GM19351 (cell line): ENCODE measurements around the gene FAM200A.
"Not testable (repeated sequence)": the region's sequence is repeated elsewhere in the genome, so short reads cannot be mapped to it uniquely, and the experiment has no call there.

Source experiments
- ATAC-seq: cut with Tn5 transposase; IDR thresholded peaks from one replicate; pipeline ENCODE4 v1.9.1; 2021; ENCODE audit warnings: mild to moderate bottlenecking, moderate library complexity; ENCODE audit not compliant: unreplicated experiment

Gene FAM200A

DNA sequence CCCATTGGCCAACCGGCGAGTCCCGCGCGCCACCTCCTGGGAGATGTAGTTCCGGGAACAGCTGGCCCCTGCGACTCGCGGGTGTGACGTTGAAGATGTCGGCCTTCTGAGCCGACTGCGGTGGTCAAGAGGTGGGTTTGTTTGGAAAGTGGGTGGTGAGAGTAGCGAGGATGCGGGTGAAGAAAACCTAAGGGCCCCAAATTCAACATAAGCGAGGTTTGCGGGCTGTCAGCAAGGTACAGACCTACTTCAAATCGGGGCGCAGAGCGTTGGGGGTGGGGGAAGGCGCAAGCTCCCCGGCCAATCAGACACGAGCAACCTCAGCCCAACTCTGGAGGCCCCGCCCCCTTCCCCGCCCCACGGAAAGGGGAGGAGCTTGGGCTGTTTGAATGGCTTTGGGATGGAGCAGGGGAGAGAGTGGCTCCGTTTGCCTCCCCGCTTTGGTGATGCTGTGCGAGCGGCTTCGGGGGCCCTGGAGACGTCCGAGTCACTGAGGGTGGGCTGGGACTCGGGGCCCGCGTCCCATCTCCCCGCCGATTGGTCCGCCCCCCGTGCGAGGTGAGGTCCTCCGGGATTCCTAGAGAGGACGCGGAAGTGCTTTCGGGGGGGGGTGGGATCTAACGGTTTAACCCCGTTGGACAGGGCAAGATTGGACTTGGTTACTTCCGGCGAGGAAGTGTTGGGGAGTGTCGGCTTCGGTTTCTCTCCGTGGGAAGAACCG, 47.2 kb downstream of the FAM200A start, which contains the start of gene ZKSCAN5:
Gene ZKSCAN5 (plus strand): TSS at position 60 of the 721 bp plus-strand sequence. CDS start 1,383 bp downstream, outside the sequence.
- peak; percentile 77 for ATAC-seq

DNA sequence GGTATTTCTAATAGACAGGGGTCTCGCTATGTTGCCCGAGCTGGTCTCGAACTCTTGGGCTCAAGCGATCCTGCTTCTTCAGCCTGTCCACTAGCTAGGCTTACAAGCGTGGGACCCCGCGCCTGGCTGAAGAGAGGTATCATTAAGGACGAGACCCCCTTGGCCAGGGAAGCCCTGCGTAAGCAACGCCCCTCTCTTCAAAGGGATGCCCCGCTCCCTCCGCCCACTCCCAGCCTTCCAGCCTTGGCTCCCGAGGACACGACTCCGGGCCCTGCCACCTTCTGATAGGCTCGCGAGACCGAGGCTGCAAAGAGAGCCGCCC, 47.7 kb downstream of the FAM200A start:
- ATAC-seq, result no peak

DNA sequence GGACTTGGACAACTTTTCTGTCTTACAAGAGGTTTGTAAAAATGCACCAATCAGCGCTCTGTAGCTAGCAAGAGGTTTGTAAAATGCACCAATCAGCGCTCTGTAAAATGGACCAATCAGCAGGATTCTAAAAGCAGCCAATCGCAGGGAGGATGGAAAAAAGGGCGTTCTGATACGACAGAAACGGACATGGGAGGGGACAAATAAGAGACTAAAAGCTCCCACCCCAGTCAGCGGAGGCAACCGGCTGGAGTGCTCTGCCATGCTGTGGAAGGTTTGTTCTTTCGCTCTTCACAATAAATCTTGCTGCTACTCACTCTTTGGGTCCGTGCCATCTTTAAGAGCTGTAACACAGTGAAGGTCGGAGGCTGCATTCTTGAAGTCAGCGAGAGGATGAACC, 50.7 kb downstream of the FAM200A start:
- ATAC-seq, result not testable (repeated sequence)

DNA sequence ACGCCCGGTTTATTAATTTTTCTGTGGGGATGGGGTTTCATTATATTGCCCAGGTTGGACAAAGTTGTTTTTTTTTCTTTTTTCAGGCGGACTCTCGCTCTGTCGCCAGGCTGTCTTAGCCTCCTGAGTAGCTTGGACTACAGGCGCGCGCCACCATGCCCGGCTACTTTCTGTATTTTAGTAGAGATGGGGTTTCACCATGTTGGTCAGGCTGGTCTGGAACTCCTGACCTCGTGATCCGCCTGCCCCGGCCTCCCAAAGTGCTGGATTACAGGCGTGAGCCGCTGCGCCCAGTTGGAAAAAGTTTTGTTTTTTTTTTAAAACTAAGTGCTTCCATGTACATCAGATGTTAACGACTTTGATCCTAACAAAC, 51.3 kb downstream of the FAM200A start:
- ATAC-seq, result no peak

DNA sequence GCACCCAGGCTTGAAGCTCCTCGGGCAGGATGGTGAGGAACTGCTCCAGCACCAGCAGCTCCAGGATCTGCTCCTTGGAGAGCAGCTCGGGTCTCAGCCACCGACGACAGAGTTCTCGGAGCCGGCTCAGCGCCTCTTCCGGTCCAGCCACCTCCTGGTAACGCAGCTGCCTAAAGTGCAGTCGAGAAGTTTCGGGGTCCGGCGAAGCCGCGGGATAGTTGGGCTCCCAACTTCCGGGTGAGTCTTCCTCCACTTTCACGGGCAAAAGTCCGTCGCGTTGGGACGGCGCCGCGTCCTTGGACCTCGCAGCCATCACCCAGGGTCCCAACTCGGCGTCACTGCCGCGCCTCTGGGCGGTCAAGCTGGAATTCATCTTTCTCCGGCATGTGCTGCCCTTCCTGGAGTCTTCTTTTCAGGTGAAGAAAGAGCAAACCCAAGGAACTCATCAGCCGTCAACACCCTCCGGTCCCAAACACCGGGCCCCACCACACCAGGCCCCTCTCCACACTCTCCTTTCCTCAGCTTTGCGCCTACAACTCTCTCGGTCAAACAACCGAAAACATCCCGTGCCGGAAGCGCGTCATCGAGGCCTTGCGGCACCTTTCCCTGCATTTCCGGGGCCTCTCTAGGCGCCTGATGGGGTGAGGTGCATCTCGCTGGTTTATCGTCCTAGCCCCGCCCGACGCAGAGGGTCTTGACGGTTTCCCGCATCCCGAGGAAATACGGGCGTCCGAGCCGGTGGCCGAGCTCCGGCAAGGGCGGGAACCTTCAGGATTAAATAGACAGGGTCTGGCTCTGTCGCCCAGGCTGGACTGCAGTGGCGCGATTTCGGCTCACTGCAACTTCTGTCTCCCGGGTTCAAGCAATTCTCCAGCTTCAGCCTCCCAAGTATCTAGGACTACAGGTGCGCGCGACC, 51.9 kb downstream of the FAM200A start, which contains the start of gene ZNF394:
Gene ZNF394 (minus strand): TSS at position 561 of the 916 bp plus-strand sequence. CDS start 188 bp downstream, at position 373.
- peak; percentile 43 for ATAC-seq

DNA sequence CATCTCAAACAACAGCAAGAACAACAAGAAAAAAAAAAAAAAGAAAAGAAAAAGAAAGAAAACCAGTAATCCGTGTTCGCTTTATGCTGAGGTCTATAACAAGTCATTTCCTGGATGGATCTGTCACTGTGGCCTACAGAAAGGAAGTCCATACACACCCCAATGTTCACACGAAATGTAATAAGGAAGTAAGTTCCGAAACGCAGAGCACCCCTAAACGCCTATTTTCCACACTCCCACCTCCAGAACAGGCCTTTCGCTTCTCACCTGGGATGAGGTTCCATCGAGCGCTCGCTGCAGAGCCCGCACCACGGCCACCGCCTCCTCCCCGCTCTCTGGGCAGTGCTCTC, 52.6 kb downstream of the FAM200A start:
- ATAC-seq, result peak; percentile 17

DNA sequence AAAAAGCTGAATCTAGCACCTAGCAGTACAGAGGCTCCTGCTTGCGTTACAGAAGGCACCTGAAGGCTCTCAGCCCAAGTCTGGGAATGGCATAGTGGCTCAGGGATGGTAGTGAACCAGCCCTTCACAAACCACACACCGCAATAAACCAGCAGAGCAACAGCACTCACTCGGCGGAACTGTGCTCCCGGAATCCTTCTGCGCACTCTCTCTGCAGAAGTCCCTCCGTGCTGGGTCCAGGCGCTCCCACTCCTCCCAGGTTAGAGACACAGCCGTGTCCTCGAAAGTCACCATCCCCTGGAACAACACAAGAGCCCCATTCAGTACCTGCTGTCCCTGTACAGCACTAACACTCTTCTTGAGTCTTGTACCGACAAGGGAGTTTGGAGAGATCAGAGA, 53.4 kb downstream of the FAM200A start:
- no peak for ATAC-seq

DNA sequence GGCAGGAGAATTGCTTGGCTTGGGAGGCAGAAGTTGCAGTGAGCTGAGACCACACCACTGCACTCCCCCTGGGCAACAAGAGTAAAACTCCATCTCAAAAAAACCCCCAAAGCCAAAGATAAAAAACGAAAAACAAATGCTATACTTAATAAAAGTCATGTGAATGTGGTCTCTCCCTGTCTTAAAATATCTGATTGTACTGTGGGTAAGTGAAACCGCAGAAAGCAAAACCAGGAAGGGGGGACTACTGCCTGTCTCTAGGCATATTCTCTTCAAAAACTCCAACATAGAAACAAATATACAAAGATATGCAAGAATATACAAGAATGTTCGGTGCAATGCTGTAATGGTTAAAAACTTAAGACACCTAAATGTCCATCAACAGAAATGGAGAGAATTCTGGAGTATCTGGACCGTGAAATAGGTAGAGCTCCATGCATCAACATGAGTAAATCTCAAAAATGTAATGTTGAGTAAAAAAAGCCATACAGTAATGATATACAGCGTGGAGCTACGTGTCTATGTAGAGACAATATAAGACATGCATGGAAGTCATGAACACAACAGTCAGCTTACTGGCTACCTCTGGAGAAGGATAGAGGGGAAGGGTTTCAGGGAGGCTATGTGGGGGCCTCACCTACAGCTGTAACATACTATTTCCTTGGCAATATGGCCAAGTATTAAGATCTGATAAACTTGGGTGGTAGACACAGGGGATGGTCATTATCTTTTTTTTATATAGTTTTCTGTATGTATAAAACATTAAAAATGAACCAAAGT, 54.0 kb downstream of the FAM200A start:
- ATAC-seq, result no peak
